Spinal cord (tissue), 10 donors: ENCODE data around the gene MOV10. TPM values are rescaled to one million over a fixed set of nuclear protein-coding genes. Genes with fewer than 3 reads are reported as not detected.

Experiments
- DNase-seq, 6 donors: peaks; one replicate each; pipeline versions ENCODE4 v3.0.0 to v3.0.0-alpha.2; 2013 to 2015; ENCODE audit warnings: low spot score in 6 of 6, low read depth in 4 of 6
- H3K27ac ChIP-seq: one replicate; pipeline ENCODE4 v1.5.1; 2013; ENCODE audit warnings: low read depth, low read length, control low read depth
- H3K27me3 ChIP-seq: one replicate; pipeline ENCODE4 v1.6.1; 2013; ENCODE audit warnings: low read length; ENCODE audit not compliant: control insufficient read depth, insufficient read depth
- H3K36me3 ChIP-seq: one replicate; pipeline ENCODE4 v1.6.1; 2013; ENCODE audit warnings: low read length; ENCODE audit not compliant: control insufficient read depth, insufficient read depth
- H3K4me1 ChIP-seq: one replicate; pipeline ENCODE4 v1.6.1; 2013; ENCODE audit warnings: low read length; ENCODE audit not compliant: control insufficient read depth, insufficient read depth
- H3K4me3 ChIP-seq: one replicate; pipeline ENCODE4 v1.5.1; 2013; ENCODE audit warnings: low read depth, low read length, control low read depth
- H3K9me3 ChIP-seq: one replicate; pipeline ENCODE4 v1.6.1; 2013; ENCODE audit warnings: low read length; ENCODE audit not compliant: control insufficient read depth, insufficient read depth
- WGBS: methylation state at CpG from one replicate; pipeline ENCODE4 v1.1.5; 2013; ENCODE audit warnings: missing lambda C conversion rate; ENCODE audit not compliant: insufficient coverage; 5-methylcytosine and 5-hydroxymethylcytosine counted together
- polyA plus RNA-seq, 2 donors: library from polyadenylated mRNA; unstranded; fragments of 120-200 nt; gene quantifications; one replicate each; pipeline ENCODE4 v1.2.1, GENCODE V29; 2013; ENCODE audit not compliant: insufficient read length in 2 of 2
- total RNA-seq, 2 donors: library from RNA; depleted of rRNA in 1 of 2; stranded (reverse); fragments of 120-200 nt in 1 of 2; fragments of >200 nt in 1 of 2; gene quantifications; one replicate each; pipeline versions ENCODE4 v1.2.3 to v1.2.4, GENCODE V29; 2013 to 2014
- donor health status: healthy.

MOV10 gene
- total and polyA plus RNA-seq, 4 donors: 17.0 to 58.5 (median 48.4) TPM

GRCh38 chr1:112710159-112710558 is 35.7 kb downstream of the MOV10 start:
- H3K4me1 ChIP-seq: peaks cover 47% of the 10 kb centered on the region
- H3K27ac ChIP-seq: no peak overlapping the region
- no peak for DNase-seq
- no peaks in the 10 kb centered on the region for H3K9me3 ChIP-seq
- H3K27me3 ChIP-seq: peaks cover 18% of the 10 kb centered on the region
- H3K36me3 ChIP-seq: peaks cover 2% of the 10 kb centered on the region
- H3K4me3 ChIP-seq: no peak overlapping the region
- WGBS: 98% methylated on average over 5 of the region's 7 CpGs

DNA sequence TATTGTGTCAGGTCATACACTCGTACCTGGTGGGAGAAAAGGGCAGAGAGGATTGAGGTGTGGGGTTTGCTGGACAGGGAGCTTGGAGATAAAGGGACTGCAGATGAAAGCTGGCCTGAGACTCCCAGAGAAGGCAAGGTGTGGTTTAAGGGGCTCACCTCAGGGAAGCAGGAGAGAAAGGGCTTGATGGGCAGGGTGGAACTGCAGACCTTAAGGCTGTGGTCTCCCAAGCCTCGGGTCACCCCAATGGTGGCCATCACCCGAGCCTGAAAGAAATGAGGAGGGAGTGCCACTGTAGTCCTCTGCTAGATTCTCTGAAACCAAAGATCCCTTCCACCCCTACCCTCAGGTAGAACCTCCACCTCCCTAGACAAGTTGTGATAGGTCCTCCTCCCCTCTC is 36.1 kb downstream of the MOV10 start:
- H3K27me3 ChIP-seq: peaks cover 15% of the 10 kb centered on the region

GRCh38 chr1:112711041-112711440 is 36.6 kb downstream of the MOV10 start:
- WGBS: 32% methylated on average over 6 of the region's 7 CpGs
- DNase-seq: peak in 1 of 6 donors; percentile 59
- Histone ChIP-seq H3K27ac (no peak overlapping the region), H3K27me3 (peaks cover 14% of the 10 kb centered on the region), H3K9me3 (no peaks in the 10 kb centered on the region), H3K4me3 (no peak overlapping the region), H3K4me1 (peaks cover 46% of the 10 kb centered on the region), H3K36me3 (peaks cover 2% of the 10 kb centered on the region)

More for the DNA sequence above, 36.1 kb downstream of the MOV10 start:
- no peak overlapping the region for H3K4me3 ChIP-seq
- WGBS: 89% methylated on average over 1 of the region's 3 CpGs
- H3K4me1 ChIP-seq: peaks cover 46% of the 10 kb centered on the region
- no peaks in the 10 kb centered on the region for H3K9me3 ChIP-seq
- no peak overlapping the region for H3K27ac ChIP-seq
- no peak for DNase-seq
- peaks cover 2% of the 10 kb centered on the region for H3K36me3 ChIP-seq

DNA sequence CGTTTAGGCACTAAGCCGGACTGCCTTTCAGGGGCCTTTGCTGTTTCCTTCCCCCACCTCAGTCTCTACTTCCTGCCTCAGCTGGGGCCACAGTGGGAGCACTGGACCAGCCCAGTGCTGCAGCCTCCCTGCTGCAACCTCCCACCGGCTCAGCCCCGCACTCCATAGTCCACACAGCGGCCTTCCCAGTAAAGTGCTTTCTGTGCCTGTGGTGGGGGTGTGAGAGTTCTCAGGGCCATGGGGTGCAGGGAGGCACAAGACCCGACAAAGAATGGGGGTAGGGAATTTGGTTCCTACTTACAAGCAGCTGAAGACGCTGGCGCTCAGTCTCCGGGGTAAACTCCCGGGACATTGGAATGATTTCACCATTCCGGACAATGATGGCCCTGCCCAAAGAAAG is 37.2 kb downstream of the MOV10 start:
- Histone ChIP-seq H3K9me3 (no peaks in the 10 kb centered on the region), H3K27ac (no peak overlapping the region), H3K4me1 (peaks cover 46% of the 10 kb centered on the region), H3K36me3 (peaks cover 2% of the 10 kb centered on the region), H3K4me3 (no peak overlapping the region), H3K27me3 (peaks cover 14% of the 10 kb centered on the region)
- WGBS: 53% methylated on average over 9 of the region's 11 CpGs
- DNase-seq: no peak

- H3K4me1 ChIP-seq: peaks cover 45% of the 10 kb centered on the region
- peaks cover 14% of the 10 kb centered on the region for H3K27me3 ChIP-seq
- peaks cover 2% of the 10 kb centered on the region for H3K36me3 ChIP-seq
- no peak overlapping the region for H3K4me3 ChIP-seq
- no peak overlapping the region for H3K27ac ChIP-seq
- no peak for DNase-seq
- WGBS: 97% methylated on average over 3 of the region's 7 CpGs
- no peaks in the 10 kb centered on the region for H3K9me3 ChIP-seq
Observed at GRCh38 chr1:112712191-112712590, 37.7 kb downstream of the MOV10 start.

- H3K36me3 ChIP-seq: peaks cover 2% of the 10 kb centered on the region
- peaks cover 40% of the 10 kb centered on the region for H3K4me1 ChIP-seq
- DNase-seq: no peak
- H3K27me3 ChIP-seq: peaks cover 16% of the 10 kb centered on the region
- H3K27ac ChIP-seq: no peak overlapping the region
- whole genome bisulfite sequencing: 80% methylated on average over 9 of the region's 9 CpGs
- no peak overlapping the region for H3K4me3 ChIP-seq
- no peaks in the 10 kb centered on the region for H3K9me3 ChIP-seq
Observed at GRCh38 chr1:112712701-112713128, 38.3 kb downstream of the MOV10 start.

GRCh38 chr1:112713466-112714312 is 39.2 kb downstream of the MOV10 start:
- peaks cover 19% of the 10 kb centered on the region for H3K27me3 ChIP-seq
- peaks cover 40% of the 10 kb centered on the region for H3K4me1 ChIP-seq
- no peak overlapping the region for H3K27ac ChIP-seq
- peaks cover 2% of the 10 kb centered on the region for H3K36me3 ChIP-seq
- peak overlapping the region; percentile 45 for H3K4me3 ChIP-seq
- H3K9me3 ChIP-seq: no peaks in the 10 kb centered on the region
- DNase-seq: no peak
- WGBS: 28% methylated on average over 7 of the region's 14 CpGs

DNA sequence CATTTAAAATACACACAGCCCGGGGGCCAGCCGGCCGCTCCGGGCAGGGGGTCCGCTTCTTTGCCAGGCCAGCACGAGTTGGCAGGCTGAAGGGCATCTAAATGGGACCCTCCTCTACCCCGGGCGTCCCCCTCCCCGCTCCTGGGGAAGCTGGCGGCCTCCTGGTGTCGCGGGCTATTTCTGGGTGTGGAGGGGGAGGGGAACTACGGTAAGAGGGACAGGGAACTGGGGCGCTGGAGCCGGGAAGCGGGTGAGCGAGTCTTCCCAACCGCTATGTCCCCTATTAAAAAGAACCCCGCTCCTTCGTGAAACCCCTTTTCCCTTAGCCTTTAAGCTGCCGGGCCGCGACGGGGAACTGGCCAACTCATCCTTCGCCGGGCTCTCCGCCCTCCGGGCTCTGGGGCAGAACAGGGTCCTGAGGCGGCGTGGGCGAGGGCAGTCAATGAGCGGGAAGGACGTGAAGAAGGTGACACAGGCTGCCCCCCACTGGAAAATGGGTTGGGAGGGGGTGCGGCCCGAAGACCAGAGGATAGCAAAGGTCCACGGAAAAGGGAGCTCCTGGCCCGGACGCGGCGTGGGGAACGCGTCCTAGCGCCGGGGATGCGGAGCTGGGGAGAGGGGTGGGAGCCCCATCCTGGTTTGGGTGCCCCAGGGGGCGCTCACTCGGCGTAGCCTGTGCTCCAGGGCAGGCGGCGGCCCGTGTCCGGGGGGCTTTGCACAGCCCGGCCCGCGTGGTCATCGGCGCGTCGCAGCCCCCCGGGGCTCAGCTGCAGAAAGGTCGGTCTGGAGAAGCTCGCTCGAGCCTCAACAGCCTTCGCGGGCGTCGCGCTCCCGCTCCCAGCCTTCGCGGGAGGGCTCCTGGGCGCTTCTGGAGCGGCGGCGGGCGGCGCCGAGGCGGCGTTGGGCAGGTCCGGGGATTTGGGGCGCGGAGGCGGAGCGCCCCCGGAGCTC is 40.1 kb downstream of the MOV10 start:
- Histone ChIP-seq H3K4me3 (peak overlapping the region; percentile 45), H3K27me3 (peaks cover 21% of the 10 kb centered on the region), H3K9me3 (no peaks in the 10 kb centered on the region), H3K27ac (no peak overlapping the region), H3K4me1 (peaks cover 44% of the 10 kb centered on the region), H3K36me3 (peaks cover 2% of the 10 kb centered on the region)
- peak in 1 of 6 donors; percentile 18 for DNase-seq
- WGBS: under 1% methylated on average over 71 of the region's 86 CpGs

DNA sequence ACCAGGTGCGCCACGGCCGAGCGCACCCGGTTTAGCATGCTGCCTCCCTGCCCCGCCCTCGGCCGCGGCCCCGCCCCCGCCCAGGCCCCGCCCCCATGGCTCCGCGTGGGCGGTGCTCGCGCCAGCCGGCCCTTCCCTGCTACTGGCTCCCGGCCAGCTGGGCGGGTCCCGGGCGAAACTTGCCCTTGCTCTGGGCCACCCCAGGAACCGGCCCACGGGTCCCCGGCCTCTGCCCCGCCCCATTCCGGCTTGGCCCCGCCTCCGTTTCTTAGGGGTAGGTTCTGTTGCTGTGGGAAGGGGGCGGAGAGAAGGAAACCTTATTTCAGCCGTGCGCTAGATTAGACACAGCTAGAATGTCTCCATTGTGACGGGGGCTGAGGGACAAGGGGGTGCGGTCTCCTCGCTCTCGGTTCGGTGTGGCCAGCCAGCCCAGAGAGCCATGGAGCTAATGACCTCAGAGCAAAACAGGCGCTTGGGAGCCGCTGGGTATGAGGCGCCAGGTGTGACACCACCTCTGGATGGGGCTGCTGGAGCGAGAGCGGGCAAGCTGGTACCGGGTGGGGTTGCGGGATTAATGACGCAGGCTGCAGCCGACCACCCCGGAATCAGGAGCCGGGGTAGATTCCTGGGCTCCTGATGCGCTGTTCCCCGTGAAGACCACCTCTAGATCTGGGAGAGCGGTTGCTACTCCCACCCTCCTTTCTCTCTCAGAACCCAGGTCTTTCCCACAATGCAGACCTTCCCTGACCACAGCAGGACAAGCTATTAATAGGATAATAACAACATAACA is 41.0 kb downstream of the MOV10 start, which contains the start of gene PPM1J:
Gene PPM1J (minus strand): TSS at position 69 of the 790 bp plus-strand sequence. CDS start 31 bp downstream, at position 38.
- peak within 1 kb of the TSS; percentile 70 for H3K4me3 ChIP-seq
- peaks cover 44% of the 10 kb centered on the region for H3K4me1 ChIP-seq
- peaks cover 23% of the 10 kb centered on the region for H3K27me3 ChIP-seq
- peak in 4 of 6 donors; percentile 54 to 93 (median 79) for DNase-seq
- no peaks in the 10 kb centered on the region for H3K9me3 ChIP-seq
- H3K36me3 ChIP-seq: no peaks in the 10 kb centered on the region
- under 1% methylated on average over 51 of the region's 51 CpGs for WGBS
- peak within 1 kb of the TSS; percentile 13 for H3K27ac ChIP-seq
